Esophagus squamous epithelium (tissue), 5 donors: Measurements from ENCODE around the gene INPP4B. TPM values are rescaled to one million over a fixed set of nuclear protein-coding genes. Genes with fewer than 3 reads are reported as not detected.
A peak's percentile ranks its signal among the peaks of the same experiment; 100 is the strongest.

Experiments
- DNase-seq: peaks from one replicate; lab custom pipeline; 2025; lab: John Stamatoyannopoulos, UW
- H3K27ac ChIP-seq, 4 donors: fragments of 200-600 bp; sonication (generic); one replicate each; pipeline ENCODE4 v1.5.1; 2016 to 2019; ENCODE audit warnings: mild to moderate bottlenecking in 1 of 4
- H3K27me3 ChIP-seq, 4 donors: fragments of 200-600 bp; sonication (generic); 1 replicate in 3 of 4; 2 replicates in 1 of 4; pipeline versions ENCODE4 v1.5.1 to v1.6.0; 2017 to 2021; ENCODE audit warnings: antibody characterized with exemption in 1 of 4
- H3K36me3 ChIP-seq, 3 donors: fragments of 200-600 bp; sonication (generic); one replicate each; pipeline ENCODE4 v1.5.1; 2016 to 2019
- H3K4me1 ChIP-seq, 3 donors: fragments of 200-600 bp; sonication (generic); one replicate each; pipeline ENCODE4 v1.5.1; 2017 to 2019
- H3K4me3 ChIP-seq, 4 donors: fragments of 200-600 bp; sonication (generic); 1 replicate in 3 of 4; 2 replicates in 1 of 4; pipeline ENCODE4 v1.5.1; 2016 to 2019; ENCODE audit warnings: mild to moderate bottlenecking in 2 of 4, moderate library complexity in 1 of 4
- H3K9me3 ChIP-seq, 3 donors: fragments of 200-600 bp; sonication (generic); one replicate each; pipeline ENCODE4 v1.5.1; 2016 to 2019
- CTCF ChIP-seq, 6 experiments: fragments of 450-650 bp in 4 of 6; fragments of 200-600 bp in 2 of 6; sonication (generic) in 2 of 6; IDR thresholded peaks; one replicate each; pipeline ENCODE4 v1.5.1; 2016 to 2019; ENCODE audit warnings: antibody characterized with exemption in 6 of 6, mild to moderate bottlenecking in 4 of 6, moderate library complexity in 4 of 6
- POLR2A ChIP-seq, 4 donors: fragments of 450-650 bp; IDR thresholded peaks; one replicate each; pipeline ENCODE4 v1.6.1; 2017; ENCODE audit warnings: antibody characterized with exemption in 4 of 4, mild to moderate bottlenecking in 4 of 4, moderate library complexity in 3 of 4
- WGBS, 2 donors: methylation state at CpG; one replicate each; pipeline ENCODE4 v1.1.5; 2018; 5-methylcytosine and 5-hydroxymethylcytosine counted together
- intact Hi-C: fragments of 100-400 bp; cut with DNase I; formaldehyde crosslinking; loops from one replicate; pipeline ENCODE4 v1.15.0; 2022
- total RNA-seq, 4 donors: library from RNA; depleted of rRNA; stranded (reverse); fragments of >200 nt; gene quantifications; one replicate each; pipeline ENCODE4 v1.1.0, GENCODE V29; 2016
- donor health status: DM: yes; HTN: yes; CAD: no.

The INPP4B gene
- total RNA-seq, 4 donors from 2014 or later, result 14.3 to 49.7 (median 21.3) TPM

- Histone ChIP-seq H3K4me1 (no peaks in the 10 kb centered on the region), H3K4me3 (no peak overlapping the region), H3K27ac (no peak overlapping the region), H3K9me3 (no peaks in the 10 kb centered on the region), H3K36me3 (no peaks in the 10 kb centered on the region), H3K27me3 (no peaks in the 10 kb centered on the region)
- no peak for DNase-seq
- 95% methylated on average over 2 of the region's 2 CpGs for WGBS, 2 donors
- no peak for TF ChIP-seq CTCF (IDR thresholded peaks at IDR 0.05)
- TF ChIP-seq POLR2A (IDR thresholded peaks at IDR 0.05), result no peak
- intact Hi-C loops, result no loop called here
Measured at GRCh38 chr4:142418697-142419096, 427.4 kb downstream of the INPP4B start.

- H3K27ac ChIP-seq, result peak overlapping the region in 1 of 4 donors; percentile 12
- H3K9me3 ChIP-seq, result no peaks in the 10 kb centered on the region
- WGBS, 2 donors, result 47 to 58% methylated on average over 5 of the region's 5 CpGs
- H3K27me3 ChIP-seq, result no peaks in the 10 kb centered on the region
- intact Hi-C loops, result no loop called here
- H3K4me3 ChIP-seq, result no peak overlapping the region
- TF ChIP-seq CTCF (IDR thresholded peaks at IDR 0.05) (no peak), POLR2A (IDR thresholded peaks at IDR 0.05) (no peak)
- H3K4me1 ChIP-seq, result no peaks in the 10 kb centered on the region
- H3K36me3 ChIP-seq, result no peaks in the 10 kb centered on the region
- DNase-seq, result no peak
Measured at GRCh38 chr4:142416711-142417275, 429.3 kb downstream of the INPP4B start.

GRCh38 chr4:142416121-142416520, 430.0 kb downstream of the INPP4B start:
- 18 to 33% methylated on average over 1 of the region's 1 CpG for WGBS, 2 donors
- DNase-seq, result no peak

GRCh38 chr4:142414366-142414990, 431.6 kb downstream of the INPP4B start:
- WGBS, 2 donors, result 54 to 63% methylated on average over 4 of the region's 4 CpGs
- intact Hi-C loops, result no loop called here
- Histone ChIP-seq H3K27me3 (no peaks in the 10 kb centered on the region), H3K4me1 (no peaks in the 10 kb centered on the region), H3K36me3 (no peaks in the 10 kb centered on the region), H3K4me3 (no peak overlapping the region), H3K9me3 (no peaks in the 10 kb centered on the region), H3K27ac (no peak overlapping the region)
- DNase-seq, result no peak
- TF ChIP-seq CTCF (IDR thresholded peaks at IDR 0.05) (no peak), POLR2A (IDR thresholded peaks at IDR 0.05) (no peak)

More at GRCh38 chr4:142416121-142416520, 430.0 kb downstream of the INPP4B start:
- intact Hi-C loops, result no loop called here
- Histone ChIP-seq H3K36me3 (no peaks in the 10 kb centered on the region), H3K27me3 (no peaks in the 10 kb centered on the region), H3K4me1 (no peaks in the 10 kb centered on the region), H3K4me3 (no peak overlapping the region), H3K9me3 (no peaks in the 10 kb centered on the region), H3K27ac (no peak overlapping the region)
- TF ChIP-seq CTCF (IDR thresholded peaks at IDR 0.05) (no peak), POLR2A (IDR thresholded peaks at IDR 0.05) (no peak)

GRCh38 chr4:142413485-142413884, 432.6 kb downstream of the INPP4B start:
- H3K27me3 ChIP-seq, result no peaks in the 10 kb centered on the region
- H3K9me3 ChIP-seq, result no peaks in the 10 kb centered on the region
- H3K4me3 ChIP-seq, result no peak overlapping the region
- H3K27ac ChIP-seq, result no peak overlapping the region
- H3K4me1 ChIP-seq, result no peaks in the 10 kb centered on the region
- TF ChIP-seq POLR2A (IDR thresholded peaks at IDR 0.05), result no peak
- TF ChIP-seq CTCF (IDR thresholded peaks at IDR 0.05), result no peak
- DNase-seq, result no peak
- H3K36me3 ChIP-seq, result no peaks in the 10 kb centered on the region
- intact Hi-C loops, result no loop called here
